Large intestine (tissue), 3 donors: ENCODE data around the gene SLC6A5. TPM values are rescaled to one million over a fixed set of nuclear protein-coding genes. Genes with fewer than 3 reads are reported as not detected.

Source experiments
- DNase-seq, 2 donors: peaks; one replicate each; pipeline versions ENCODE4 v3.0.0 to v3.0.0-alpha.2; 2013
- H3K27ac ChIP-seq: one replicate; pipeline ENCODE4 v1.5.1; 2013; ENCODE audit warnings: low read length
- H3K27me3 ChIP-seq: 2 replicates; pipeline ENCODE4 v1.6.1; 2013; ENCODE audit warnings: low read length; ENCODE audit not compliant: control insufficient read depth, insufficient read depth
- H3K36me3 ChIP-seq: 2 replicates; pipeline ENCODE4 v1.6.1; 2013; ENCODE audit warnings: low read length; ENCODE audit not compliant: control insufficient read depth, insufficient read depth
- H3K4me1 ChIP-seq: one replicate; pipeline ENCODE4 v1.6.1; 2013; ENCODE audit warnings: low read length; ENCODE audit not compliant: control insufficient read depth, insufficient read depth
- H3K4me3 ChIP-seq: one replicate; pipeline ENCODE4 v1.5.1; 2013; ENCODE audit warnings: low read length
- H3K9me3 ChIP-seq: one replicate; pipeline ENCODE4 v1.6.1; 2013; ENCODE audit warnings: mild to moderate bottlenecking, low read depth, low read length, moderate library complexity; ENCODE audit not compliant: control insufficient read depth
- WGBS: methylation state at CpG from one replicate; pipeline ENCODE4 v1.1.5; 2013; ENCODE audit warnings: low lambda C conversion rate; ENCODE audit not compliant: insufficient coverage; 5-methylcytosine and 5-hydroxymethylcytosine counted together
- polyA plus RNA-seq: library from polyadenylated mRNA; unstranded; fragments of 120-200 nt; gene quantifications from one replicate; pipeline ENCODE4 v1.2.1, GENCODE V29; 2013

Gene SLC6A5
- polyA plus RNA-seq, 1 donor = 0.01 TPM

GRCh38 chr11:20596205-20597153, 2.9 kb upstream of the SLC6A5 start:
- Histone ChIP-seq H3K27ac (no peak overlapping the region), H3K36me3 (no peaks in the 10 kb centered on the region), H3K4me1 (no peaks in the 10 kb centered on the region), H3K9me3 (peaks cover 7% of the 10 kb centered on the region), H3K4me3 (no peak overlapping the region), H3K27me3 (peaks cover 77% of the 10 kb centered on the region)
- DNase-seq = no peak
- WGBS = no CpG with 5 or more reads among the region's 57 CpGs

- H3K4me3 ChIP-seq = no peak overlapping the region
- peaks cover 7% of the 10 kb centered on the region for H3K9me3 ChIP-seq
- peaks cover 85% of the 10 kb centered on the region for H3K27me3 ChIP-seq
- H3K4me1 ChIP-seq = no peaks in the 10 kb centered on the region
- no peak for DNase-seq
- WGBS = no CpG with 5 or more reads among the region's 41 CpGs
- no peak overlapping the region for H3K27ac ChIP-seq
- no peaks in the 10 kb centered on the region for H3K36me3 ChIP-seq
Measured at GRCh38 chr11:20597154-20597679, 2.2 kb upstream of the SLC6A5 start.

DNA sequence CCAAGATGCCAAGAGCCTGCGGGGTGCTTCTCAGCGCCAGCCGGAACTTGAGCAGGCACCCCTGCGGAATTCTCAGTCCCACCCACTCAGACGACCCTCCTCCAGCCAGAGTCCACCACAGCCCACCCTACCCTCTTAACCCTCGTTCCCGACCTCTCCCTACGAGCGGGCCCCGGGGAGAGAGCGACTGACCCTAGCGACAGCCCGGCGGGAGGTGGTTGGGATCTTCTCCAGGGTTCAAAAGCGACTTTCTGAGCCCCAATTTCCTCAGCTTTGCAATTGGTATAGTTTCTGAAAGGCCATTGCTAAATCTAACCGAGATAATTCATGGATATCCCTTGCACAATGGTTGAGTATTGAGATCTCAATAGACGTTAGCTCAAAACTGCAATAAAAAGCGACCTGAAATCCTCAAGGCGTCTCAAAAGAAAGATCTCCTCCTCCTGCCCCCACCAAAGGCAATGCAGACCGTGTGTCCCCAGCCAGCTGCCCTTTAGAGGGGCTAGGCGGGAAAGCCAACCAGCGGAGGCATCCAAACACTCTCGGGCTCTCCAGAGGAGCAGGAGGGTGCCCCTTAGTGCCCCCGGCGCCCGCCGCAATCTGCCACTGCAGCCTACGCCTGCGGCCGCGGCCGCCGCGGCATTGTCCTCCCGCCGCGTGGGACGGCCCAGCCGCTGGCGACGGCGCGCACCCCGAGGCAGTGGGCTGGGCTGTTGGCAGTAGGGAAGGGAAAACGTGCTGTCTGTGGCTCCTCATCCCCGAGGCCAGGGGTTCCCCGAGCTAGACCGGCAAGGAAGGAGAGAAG, 1.5 kb upstream of the SLC6A5 start:
- no peak overlapping the region for H3K4me3 ChIP-seq
- peaks cover 7% of the 10 kb centered on the region for H3K9me3 ChIP-seq
- no CpG with 5 or more reads among the region's 48 CpGs for WGBS
- peaks cover 91% of the 10 kb centered on the region for H3K27me3 ChIP-seq
- no peaks in the 10 kb centered on the region for H3K4me1 ChIP-seq
- no peak for DNase-seq
- no peak overlapping the region for H3K27ac ChIP-seq
- no peaks in the 10 kb centered on the region for H3K36me3 ChIP-seq

DNA sequence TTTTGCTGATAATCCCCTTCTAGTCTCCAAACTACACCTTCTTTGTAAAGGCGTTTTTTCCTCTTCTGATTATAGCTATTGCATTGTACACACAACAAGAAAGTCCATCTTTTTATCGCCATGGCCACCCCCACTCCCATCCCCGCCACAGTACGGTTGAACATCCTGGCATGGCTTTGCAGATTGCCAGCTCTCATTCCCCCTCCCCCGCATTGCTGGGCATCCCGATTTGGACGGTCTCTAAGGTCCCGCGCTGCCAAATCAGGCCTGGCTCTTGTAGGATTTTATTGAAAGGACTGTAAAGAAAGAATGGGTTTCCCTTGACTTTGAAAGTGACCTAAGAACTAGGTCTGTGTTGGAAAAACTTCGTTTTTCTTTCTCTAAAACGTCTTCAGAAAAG, 916 bp upstream of the SLC6A5 start:
- Histone ChIP-seq H3K9me3 (peaks cover 7% of the 10 kb centered on the region), H3K36me3 (no peaks in the 10 kb centered on the region), H3K4me3 (no peak overlapping the region), H3K4me1 (no peaks in the 10 kb centered on the region), H3K27ac (no peak overlapping the region), H3K27me3 (peaks cover 95% of the 10 kb centered on the region)
- no peak for DNase-seq
- 7% methylated on average over 2 of the region's 11 CpGs for WGBS

DNA sequence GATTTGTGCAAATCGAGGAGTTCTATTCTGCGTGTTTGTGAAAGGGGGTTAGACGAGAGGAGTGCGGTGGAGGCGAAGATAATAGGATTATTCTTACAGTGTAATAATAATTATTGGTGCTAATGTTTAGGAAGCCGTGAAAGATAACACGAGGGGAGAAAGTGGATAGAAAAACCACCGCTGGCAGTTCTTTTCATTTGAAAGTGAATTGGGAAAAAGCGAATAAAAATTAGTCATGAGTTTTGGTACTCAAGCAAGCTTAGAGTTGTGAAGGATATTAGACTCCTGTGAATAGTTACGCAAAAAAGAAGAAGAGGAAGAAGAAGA, 575 bp downstream of the SLC6A5 start:
- Histone ChIP-seq H3K4me3 (no peak overlapping the region), H3K27ac (no peak overlapping the region), H3K4me1 (no peaks in the 10 kb centered on the region), H3K27me3 (peaks cover 99% of the 10 kb centered on the region), H3K36me3 (no peaks in the 10 kb centered on the region), H3K9me3 (peaks cover 7% of the 10 kb centered on the region)
- DNase-seq = no peak
- 16% methylated on average over 9 of the region's 10 CpGs for WGBS

DNA sequence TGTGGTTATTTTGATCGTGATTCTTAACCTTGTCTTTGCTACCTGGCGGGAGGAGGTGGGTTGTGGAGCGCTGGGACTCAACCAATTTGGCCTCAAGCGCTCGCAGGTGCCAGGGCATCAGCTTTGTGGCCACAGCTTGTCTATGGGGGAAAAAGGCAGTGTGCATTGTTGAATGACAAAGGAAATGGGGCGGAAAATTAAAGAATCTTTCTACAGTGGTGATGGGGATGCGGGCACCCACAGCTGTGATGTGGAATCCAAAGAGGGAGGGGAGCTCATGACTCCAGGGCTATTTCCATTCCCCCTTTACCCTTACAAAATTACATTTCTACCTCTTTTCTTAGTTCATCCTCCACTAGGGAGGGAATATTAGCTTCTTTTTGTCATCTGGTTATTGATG, 1.1 kb downstream of the SLC6A5 start:
- DNase-seq = no peak
- H3K4me1 ChIP-seq = no peaks in the 10 kb centered on the region
- no peak overlapping the region for H3K4me3 ChIP-seq
- WGBS = no CpG with 5 or more reads among the region's 7 CpGs
- H3K27me3 ChIP-seq = peaks cover 99% of the 10 kb centered on the region
- no peaks in the 10 kb centered on the region for H3K36me3 ChIP-seq
- H3K9me3 ChIP-seq = peaks cover 7% of the 10 kb centered on the region
- no peak overlapping the region for H3K27ac ChIP-seq

GRCh38 chr11:20601221-20601914, 2.0 kb downstream of the SLC6A5 start:
- H3K4me1 ChIP-seq = no peaks in the 10 kb centered on the region
- no peaks in the 10 kb centered on the region for H3K36me3 ChIP-seq
- H3K4me3 ChIP-seq = no peak overlapping the region
- H3K27me3 ChIP-seq = peaks cover 99% of the 10 kb centered on the region
- H3K9me3 ChIP-seq = peaks cover 7% of the 10 kb centered on the region
- WGBS = no CpG with 5 or more reads among the region's 63 CpGs
- DNase-seq = no peak
- H3K27ac ChIP-seq = no peak overlapping the region

GRCh38 chr11:20604295-20604803, 4.9 kb downstream of the SLC6A5 start:
- Histone ChIP-seq H3K9me3 (peaks cover 4% of the 10 kb centered on the region), H3K27me3 (peaks cover 97% of the 10 kb centered on the region), H3K4me3 (no peak overlapping the region), H3K4me1 (no peaks in the 10 kb centered on the region), H3K27ac (no peak overlapping the region), H3K36me3 (no peaks in the 10 kb centered on the region)
- WGBS = no CpG with 5 or more reads among the region's 25 CpGs
- no peak for DNase-seq

DNA sequence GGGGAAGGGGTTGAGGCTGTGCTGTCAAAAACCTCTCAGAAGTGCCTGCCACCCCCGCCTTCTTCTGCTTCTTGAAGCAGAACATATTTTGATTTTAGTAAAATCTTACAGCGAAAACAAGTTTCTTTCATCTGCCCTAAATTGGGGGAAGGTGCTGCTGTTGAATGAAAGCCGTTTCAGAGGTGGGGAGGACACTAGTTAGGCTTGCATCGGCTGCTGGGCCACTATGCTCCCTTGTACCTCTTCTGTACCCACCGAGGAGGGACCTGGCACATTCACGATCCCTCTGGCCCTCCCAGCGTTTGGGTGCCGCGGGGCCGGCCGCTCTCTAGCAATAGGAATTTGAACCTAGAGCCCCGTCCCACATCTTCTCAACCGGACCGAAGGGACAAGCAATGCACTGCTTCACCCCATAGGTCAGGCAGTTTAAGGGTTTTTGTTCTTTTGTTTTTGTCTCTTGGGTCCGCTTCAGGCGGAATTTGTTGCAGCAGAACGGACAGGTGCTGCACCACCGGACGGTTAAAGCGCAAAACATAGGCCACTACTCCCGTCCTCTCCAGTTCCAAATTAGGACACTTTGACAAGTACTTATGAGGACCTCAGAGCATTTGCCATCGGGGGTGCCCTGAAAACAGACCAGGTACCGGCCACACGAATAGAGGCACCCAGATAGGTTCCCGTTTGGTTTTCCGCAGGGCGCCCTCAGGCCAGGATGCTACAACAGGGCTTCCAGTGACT, 5.6 kb downstream of the SLC6A5 start:
- H3K9me3 ChIP-seq = peaks cover 4% of the 10 kb centered on the region
- peaks cover 97% of the 10 kb centered on the region for H3K27me3 ChIP-seq
- H3K4me3 ChIP-seq = no peak overlapping the region
- H3K27ac ChIP-seq = no peak overlapping the region
- H3K36me3 ChIP-seq = no peaks in the 10 kb centered on the region
- 0% methylated on average over 4 of the region's 27 CpGs for WGBS
- no peak for DNase-seq
- H3K4me1 ChIP-seq = no peaks in the 10 kb centered on the region
